HG03378 (cell line): Measurements from ENCODE around the gene ATF3.

Source experiments
- ATAC-seq: cut with Tn5 transposase; IDR thresholded peaks from one replicate; pipeline ENCODE4 v1.9.1; 2021; ENCODE audit warnings: mild to moderate bottlenecking, moderate library complexity; ENCODE audit not compliant: unreplicated experiment

The ATF3 gene, protein sequence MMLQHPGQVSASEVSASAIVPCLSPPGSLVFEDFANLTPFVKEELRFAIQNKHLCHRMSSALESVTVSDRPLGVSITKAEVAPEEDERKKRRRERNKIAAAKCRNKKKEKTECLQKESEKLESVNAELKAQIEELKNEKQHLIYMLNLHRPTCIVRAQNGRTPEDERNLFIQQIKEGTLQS

DNA sequence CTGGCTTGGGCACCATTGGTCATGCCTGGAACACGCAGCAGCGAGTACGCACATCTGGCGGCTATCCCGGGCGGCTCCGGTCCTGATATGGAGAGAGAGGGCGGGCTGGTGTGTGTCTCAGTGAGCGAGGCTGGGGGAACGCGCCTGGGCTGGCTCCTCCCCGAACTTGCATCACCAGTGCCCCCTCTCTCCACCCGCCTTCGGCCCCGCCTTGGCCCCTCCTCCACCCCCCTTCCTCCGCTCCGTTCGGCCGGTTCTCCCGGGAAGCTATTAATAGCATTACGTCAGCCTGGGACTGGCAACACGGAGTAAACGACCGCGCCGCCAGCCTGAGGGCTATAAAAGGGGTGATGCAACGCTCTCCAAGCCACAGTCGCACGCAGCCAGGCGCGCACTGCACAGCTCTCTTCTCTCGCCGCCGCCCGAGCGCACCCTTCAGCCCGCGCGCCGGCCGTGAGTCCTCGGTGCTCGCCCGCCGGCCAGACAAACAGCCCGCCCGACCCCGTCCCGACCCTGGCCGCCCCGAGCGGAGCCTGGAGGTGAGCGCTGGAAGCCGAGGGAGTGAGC lies at the start of gene ATF3:
Gene ATF3 (plus strand): TSS at position 370 of the 567 bp plus-strand sequence. CDS start 6,261 bp downstream, outside the sequence.
- ATAC-seq, result peak; percentile 55

GRCh38 chr1:212559929-212560328 lies 48.6 kb upstream of the ATF3 start:
- ATAC-seq, result no peak

GRCh38 chr1:212560933-212561460 lies 47.6 kb upstream of the ATF3 start:
- ATAC-seq, result no peak

DNA sequence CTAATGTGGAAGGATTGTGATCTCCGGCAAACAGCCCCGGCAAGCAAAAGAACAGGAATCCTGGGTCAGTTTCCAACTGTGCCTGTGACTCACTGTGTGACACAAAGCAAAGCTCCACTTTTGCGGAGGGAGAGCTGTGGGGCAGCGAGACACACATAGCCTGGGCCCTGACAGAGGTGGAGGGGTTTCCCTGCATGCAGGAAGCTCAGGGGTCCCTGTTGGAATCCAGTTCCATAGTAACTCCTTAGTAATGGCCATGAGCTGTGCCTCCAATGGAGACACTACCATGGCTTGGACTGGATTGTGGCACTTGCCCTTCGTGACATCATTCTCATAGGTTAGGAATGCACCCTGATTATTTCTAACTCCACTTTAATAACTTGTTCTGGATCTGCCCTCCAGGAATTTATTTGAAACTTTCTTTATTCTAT lies 47.0 kb upstream of the ATF3 start:
- ATAC-seq, result no peak

DNA sequence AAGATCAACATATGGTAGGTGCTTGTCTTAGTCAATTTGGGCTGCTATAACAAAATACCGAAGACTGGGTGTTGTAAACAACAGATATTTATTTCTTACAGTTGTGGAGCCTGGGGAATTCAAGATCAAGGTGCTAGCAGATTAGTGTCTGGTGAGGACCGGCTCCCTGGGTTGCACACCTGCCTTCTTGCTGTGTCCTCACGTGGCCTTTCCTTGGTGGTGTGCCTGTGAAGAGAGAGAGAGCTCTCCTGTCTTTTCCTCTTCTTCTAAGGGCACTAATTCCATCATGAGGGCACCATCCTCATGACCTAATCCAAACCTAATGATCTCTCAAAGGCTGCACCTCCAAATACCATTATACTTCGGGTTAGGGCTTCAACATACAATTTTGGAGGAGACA lies 45.8 kb upstream of the ATF3 start:
- ATAC-seq, result no peak

- ATAC-seq, result no peak
Measured at GRCh38 chr1:212565079-212565478, 43.5 kb upstream of the ATF3 start.

DNA sequence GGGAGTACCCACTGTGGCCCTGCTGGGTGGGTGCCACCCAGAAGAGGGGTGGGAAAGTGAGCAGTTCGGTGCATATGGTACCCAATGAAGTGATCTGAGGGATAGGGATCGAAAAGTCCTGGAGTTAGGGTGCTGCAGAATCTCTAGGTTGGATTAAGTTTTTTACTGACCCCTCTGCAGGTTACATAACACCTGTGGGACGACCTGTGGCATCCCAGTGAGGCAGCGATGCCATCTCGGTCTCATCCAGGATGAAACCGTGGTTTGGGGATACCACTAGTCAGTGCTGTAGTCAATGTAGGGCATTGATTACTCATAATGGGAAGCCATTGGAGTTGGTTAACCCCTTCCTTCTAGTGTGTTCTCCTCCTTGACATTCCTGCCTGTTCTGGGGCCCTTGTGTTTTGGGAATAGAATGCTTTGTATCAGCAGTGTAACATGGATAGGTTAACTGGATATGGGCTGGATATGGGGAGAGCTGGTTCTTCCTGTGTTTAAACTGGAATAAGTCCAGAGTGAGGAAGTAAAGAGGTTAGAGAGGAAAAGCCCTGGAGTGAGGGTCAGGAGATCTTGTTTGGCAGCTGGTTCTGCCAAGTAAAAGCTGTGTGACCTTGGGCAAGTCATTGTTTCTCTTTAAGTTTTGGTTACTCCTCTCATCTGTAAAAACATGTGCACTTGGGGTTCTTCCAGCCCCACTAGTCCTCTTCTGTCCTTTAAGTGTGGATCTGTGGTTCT lies 42.8 kb upstream of the ATF3 start:
- ATAC-seq, result no peak

DNA sequence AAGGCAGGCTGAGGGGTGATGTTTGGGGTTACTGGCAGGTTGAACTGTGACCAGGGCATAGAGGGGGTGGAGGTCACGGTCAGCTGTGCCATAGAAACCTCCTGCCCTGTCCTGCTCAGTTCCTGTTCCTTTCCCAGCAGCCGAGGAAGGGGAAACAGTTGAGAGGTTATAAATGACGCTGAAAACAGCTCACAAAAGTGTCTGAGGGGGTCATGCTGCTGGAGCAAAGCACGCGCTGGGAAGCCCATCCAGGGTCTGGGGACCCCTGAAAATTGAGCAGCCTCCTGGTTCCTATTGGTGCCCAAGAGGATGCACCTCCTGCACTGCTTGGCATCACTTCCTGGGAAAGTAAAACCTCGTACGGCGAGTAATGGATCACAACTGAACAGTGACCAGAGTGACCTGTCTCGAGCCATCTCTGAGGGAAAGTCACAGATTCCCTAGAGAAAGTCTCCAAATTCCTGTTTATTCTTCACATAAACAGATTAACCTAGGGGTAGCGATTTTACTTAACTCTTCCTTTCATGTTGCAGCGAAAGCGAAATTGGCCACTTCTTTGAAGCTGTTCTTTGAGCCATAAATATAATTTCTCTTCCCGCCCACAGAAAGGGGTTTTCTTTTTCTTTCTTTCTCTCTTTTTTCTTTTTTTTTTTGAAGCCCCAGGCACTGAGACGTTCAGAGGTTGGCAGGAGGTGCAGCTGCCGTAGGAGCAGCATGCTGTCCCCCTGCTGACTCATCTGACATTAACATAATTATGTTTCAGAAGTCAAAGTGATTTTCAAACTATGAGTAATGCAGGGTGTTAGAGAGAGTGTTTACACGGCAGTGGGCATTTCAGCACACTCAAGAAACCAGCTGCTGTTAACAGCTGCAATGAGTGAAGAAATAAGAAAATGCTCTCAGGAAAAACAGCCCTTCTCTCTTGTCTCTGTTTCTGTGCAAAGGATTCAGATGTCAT lies 41.8 kb upstream of the ATF3 start:
- peak; percentile 99 for ATAC-seq

DNA sequence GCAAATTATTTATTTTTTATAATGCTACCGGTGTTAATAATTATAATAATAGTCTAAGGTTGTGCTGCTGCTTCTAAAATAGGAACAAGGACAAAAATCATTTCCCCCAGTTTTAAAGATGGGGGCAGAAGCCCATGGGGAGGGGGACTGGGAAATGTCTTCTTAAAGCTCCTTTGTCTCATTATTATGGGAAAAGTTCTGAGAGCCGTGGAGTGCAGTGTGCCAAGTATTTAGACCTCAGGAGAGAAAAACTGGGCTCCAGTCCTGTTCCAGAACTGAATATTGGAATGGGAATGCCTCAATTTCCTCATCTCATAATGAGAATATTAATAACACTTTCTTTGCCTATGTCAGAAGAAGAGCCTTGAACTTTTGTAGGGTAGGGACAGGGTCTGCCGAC lies 40.9 kb upstream of the ATF3 start:
- ATAC-seq, result no peak

DNA sequence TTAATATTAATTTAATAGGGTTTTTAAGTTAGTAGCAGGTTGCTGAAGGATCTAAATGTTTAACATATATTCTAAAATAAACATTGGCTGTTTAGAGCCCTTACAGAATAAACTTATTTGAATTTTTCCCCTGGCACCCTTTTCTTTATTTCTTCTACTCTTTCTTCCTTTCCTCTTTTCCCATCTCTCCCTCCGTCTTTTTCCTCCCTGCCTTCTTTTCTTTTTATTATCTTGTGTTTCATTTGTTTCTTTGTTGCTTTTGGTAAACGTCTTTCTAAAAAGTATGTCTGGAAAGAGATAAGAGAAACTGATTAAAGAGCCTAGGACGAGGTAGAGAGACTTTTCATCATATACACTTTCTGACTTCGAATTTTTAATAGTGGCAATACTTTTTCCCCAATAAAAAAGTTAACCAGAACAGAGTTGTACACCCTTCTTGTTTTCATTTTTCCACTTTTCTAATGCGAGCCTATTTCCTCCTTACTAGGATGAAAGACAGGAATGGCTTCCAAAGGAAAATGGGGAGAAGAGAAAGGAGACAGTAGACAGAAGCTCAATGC lies 39.5 kb upstream of the ATF3 start:
- no peak for ATAC-seq

DNA sequence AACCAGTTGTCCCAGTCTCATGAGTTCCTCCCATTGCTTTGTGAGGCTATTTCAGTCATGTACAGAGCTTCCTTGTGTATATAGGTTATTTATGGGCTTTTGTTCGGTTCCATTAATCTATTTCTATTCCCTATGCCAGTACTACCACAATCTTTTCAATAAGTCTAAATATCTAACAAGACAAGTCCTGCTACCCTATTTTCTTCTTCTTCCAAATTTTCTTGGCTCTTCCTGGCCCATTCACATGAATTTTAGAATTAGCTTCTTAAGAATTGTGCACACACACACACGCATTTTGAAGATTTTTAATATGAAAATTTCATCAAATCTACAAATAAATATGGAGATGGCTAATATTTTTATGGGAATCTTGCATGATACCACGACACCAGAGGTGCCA lies 33.8 kb upstream of the ATF3 start:
- no peak for ATAC-seq

DNA sequence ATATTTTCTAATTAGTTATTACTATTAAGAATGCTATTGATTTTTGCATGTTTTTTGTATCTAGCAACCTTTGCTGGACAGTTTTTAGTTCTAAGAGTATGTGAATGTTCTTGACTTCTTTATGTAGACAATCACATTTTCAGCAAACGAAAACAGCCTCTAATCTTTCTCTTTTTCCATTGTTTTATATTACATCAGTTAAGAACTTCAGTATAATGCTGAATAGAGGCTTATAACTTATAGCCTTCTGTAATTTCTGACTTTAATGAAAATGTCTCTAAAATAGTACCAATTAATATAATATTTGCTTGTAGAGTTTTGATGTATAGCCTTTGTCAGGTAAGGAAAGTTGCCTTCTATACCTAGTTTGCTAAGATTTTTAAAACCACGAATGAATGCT lies 33.2 kb upstream of the ATF3 start:
- ATAC-seq, result no peak

DNA sequence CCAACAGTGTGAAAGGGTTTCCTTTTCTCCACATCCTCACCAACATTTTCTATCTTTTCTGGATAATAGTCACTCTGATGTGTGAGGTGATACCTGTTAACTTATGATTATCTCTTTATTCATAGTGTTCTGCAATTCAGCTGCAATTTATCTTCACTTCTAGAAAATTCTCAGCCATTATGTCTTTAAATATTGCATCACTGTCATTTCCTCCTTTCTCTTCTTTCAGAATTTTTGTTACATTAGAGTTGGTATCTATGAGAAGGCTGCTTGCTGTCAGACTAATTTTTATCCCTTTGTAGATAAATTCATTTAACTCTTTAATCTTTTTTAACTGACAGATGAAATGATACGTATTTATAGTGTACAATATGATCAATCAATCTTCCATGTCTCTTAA lies 30.5 kb upstream of the ATF3 start:
- no peak for ATAC-seq

DNA sequence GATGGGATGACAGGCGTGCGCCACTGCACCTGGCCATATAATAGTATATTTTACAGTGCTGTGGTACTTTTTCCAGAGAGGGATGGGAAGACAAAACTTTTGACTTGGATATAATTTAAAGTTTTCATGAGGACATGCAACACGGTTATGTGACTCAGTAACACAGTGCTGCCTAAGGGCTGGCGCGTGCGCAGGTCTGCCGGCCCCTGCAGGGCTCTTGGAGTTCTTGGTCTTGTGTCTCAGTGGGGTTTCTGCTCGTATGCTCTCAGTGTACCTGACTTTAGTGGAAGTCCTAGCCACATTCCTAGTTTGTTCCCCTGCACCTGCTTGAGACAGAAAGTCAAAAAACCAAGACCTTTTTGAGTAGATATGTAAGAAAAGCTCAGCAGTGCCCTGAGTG lies 27.5 kb upstream of the ATF3 start:
- no peak for ATAC-seq

DNA sequence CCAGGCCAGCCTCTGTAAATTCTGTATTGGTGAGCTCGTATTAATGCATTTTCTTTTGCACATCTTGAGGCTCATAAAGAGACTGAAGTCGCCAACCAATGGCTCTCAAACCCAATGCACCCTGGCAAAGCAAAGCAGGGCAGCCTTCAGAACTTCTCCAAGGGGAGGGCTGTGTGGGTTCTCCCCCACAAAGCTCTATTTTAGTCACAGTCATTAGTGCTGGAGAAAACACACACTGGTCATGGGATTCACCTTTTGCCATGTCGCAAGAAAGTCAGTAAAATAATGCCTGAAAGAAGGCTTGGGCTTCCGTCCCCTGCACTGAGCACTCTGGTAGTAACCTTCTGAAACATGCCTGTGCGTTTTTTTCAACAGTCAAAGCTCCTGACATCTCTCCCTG lies 26.3 kb upstream of the ATF3 start:
- ATAC-seq, result no peak

- no peak for ATAC-seq
Measured at GRCh38 chr1:212582808-212583615, 25.5 kb upstream of the ATF3 start.

DNA sequence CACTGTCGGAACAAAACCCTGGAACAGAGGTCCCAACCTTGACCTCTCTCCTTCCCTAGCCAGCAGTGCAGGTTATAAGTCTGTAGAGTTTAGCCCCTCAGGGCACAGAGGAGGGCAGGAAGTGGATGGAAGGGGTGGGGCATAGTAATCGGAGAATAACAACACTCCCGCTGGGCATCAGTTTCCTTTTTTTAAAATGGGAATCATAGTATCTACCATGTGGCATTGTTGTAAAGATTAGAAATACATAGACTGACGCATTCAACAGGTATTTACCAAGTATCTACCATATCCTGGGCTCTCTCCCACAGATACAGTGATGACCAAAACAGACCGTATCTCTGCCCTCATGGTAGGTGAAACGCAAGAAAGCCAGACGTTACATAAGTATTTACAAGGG lies 24.9 kb upstream of the ATF3 start:
- no peak for ATAC-seq

GRCh38 chr1:212584092-212584886 lies 24.3 kb upstream of the ATF3 start:
- no peak for ATAC-seq

DNA sequence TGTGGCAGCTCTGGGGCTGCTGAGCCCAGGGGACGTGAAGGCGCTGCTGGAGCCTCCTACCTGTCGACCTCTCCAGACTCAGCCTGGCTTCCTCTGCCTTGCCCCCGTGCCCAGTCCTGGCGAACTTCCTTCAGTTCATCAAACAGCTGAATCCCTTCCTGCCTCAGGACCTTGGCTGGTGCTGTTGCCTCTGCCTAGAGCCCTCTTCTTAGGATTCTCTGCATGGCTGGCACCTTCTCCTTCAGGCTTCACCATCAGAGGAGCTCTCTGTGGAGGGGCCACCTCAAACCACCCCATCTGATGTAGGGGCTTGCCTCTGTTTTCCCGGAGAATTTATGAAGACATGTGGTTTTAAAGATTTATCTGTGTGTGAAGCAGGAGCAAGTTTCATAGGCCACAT lies 23.4 kb upstream of the ATF3 start:
- no peak for ATAC-seq
